ENCODE data around the gene SQOR. TPM values are rescaled to one million over a fixed set of nuclear protein-coding genes. Genes with fewer than 3 reads are reported as not detected.
"Not testable (repeated sequence)": the region's sequence is repeated elsewhere in the genome, so short reads cannot be mapped to it uniquely, and the experiment has no call there.

SQOR gene
- total RNA-seq, 4 donors from 2014 or later: 39.3 to 56.0 (median 52.7) TPM

DNA sequence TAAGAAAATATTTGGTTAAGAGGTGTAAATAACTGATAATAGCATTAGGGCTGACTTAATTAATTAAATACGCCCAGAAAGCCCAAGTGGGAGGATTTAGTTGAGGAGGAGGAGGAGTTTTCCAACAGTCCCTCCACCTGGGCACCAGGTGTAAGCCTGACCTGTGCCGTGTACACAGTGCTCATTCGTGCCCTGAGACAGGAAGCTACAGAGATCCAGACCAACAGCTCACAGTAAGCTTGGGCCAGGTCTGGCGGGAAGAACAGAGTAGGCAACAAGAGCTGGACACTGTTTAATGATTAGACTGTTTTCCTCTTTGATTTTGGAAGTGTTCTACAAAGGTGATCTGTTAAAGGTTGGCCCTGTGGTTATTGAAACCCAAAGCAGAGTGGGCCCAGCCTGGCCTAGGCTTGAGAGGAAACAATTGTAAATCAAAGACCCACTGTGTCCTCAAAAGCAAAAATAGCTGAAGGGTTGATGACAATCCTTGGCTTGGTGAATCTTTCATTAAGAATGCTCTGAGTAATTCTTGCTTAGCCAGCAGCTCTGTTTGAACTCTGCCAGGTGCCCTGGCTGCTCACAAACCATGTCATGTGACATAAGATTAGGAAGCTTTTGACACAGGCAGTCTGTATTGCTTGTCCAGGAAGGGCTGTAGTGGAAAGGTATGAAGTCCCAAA is 13.8 kb downstream of the SQOR start:
- intact Hi-C loops (cut with DNase I; ENCODE audit: low total_unique reads): no loop called here
- no peak overlapping the region for H3K4me3 ChIP-seq (ENCODE audit: low read depth, poor library complexity, severe bottlenecking)
- TF ChIP-seq, protein P1, sequence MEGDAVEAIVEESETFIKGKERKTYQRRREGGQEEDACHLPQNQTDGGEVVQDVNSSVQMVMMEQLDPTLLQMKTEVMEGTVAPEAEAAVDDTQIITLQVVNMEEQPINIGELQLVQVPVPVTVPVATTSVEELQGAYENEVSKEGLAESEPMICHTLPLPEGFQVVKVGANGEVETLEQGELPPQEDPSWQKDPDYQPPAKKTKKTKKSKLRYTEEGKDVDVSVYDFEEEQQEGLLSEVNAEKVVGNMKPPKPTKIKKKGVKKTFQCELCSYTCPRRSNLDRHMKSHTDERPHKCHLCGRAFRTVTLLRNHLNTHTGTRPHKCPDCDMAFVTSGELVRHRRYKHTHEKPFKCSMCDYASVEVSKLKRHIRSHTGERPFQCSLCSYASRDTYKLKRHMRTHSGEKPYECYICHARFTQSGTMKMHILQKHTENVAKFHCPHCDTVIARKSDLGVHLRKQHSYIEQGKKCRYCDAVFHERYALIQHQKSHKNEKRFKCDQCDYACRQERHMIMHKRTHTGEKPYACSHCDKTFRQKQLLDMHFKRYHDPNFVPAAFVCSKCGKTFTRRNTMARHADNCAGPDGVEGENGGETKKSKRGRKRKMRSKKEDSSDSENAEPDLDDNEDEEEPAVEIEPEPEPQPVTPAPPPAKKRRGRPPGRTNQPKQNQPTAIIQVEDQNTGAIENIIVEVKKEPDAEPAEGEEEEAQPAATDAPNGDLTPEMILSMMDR (IDR thresholded peaks at IDR 0.05): no peak
- no peak for TF ChIP-seq POLR2A (IDR thresholded peaks at IDR 0.05)
- WGBS, 2 donors: 54 to 69% methylated on average over 4 of the region's 4 CpGs
- no peak for DNase-seq (ENCODE audit: low spot score in 2 of 2)

DNA sequence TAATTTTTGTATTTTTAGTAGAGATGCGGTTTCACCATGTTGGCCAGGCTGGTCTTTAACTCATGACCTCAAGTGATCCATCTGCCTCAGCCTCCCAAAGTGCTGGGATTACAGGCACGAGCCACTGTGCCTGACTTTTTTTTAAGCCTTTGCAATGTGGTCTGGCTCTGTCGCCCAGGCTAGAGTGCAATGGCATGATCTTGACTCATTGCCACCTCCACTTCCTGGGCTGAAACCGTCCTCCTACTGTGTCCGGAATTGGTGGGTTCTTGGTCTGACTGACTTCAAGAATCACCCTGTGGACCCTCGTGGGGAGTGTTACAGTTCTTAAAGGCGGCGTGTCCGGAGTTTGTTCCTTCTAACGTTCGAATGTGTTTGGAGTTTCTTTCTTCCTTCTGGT is 15.2 kb downstream of the SQOR start:
- DNase-seq (ENCODE audit: low spot score in 2 of 2); H3K4me3 ChIP-seq (ENCODE audit: low read depth, poor library complexity, severe bottlenecking); intact Hi-C loops (cut with DNase I; ENCODE audit: low total_unique reads): not testable (repeated sequence)
- WGBS, 2 donors: 90% methylated on average over 11 of the region's 11 CpGs

DNA sequence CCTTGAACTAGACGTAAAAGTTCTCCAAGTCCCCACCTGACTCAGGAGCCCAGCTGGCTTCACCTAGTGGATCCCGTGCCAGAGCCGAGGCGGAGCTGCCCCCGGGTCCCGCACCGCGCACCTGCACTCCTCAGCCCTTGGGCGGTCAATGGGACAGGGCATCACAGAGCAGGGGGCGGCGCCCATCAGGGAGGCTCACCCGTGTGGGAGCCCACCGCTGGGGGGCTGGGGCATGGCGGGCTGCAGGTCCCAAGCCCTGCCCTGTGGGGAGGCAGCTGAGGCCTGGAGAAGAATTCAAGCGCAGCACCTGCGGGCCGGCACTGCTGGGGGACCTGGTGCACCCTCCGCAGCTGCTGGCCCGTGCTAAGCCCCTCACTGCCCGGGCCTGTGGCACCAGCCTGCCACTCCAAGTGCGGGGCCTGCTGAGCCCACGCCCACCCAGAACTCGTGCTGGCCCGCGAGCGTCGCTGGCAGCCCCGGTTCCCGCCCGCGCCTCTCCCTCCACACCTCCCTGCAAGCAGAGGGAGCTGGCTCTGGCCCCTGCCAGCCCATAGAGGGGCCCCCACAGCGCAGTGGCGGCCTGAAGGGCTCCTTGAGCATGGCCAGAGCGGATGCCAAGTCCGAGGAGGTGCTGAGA is 16.2 kb downstream of the SQOR start:
- no peak for DNase-seq (ENCODE audit: low spot score in 2 of 2)
- H3K4me3 ChIP-seq (ENCODE audit: low read depth, poor library complexity, severe bottlenecking): no peak overlapping the region
- no peak for TF ChIP-seq POLR2A (IDR thresholded peaks at IDR 0.05)
- TF ChIP-seq, protein P1 (IDR thresholded peaks at IDR 0.05): no peak
- WGBS, 2 donors: 95 to 98% methylated on average over 16 to 20 of the region's 35 CpGs
- intact Hi-C loops (cut with DNase I; ENCODE audit: low total_unique reads): no loop called here

DNA sequence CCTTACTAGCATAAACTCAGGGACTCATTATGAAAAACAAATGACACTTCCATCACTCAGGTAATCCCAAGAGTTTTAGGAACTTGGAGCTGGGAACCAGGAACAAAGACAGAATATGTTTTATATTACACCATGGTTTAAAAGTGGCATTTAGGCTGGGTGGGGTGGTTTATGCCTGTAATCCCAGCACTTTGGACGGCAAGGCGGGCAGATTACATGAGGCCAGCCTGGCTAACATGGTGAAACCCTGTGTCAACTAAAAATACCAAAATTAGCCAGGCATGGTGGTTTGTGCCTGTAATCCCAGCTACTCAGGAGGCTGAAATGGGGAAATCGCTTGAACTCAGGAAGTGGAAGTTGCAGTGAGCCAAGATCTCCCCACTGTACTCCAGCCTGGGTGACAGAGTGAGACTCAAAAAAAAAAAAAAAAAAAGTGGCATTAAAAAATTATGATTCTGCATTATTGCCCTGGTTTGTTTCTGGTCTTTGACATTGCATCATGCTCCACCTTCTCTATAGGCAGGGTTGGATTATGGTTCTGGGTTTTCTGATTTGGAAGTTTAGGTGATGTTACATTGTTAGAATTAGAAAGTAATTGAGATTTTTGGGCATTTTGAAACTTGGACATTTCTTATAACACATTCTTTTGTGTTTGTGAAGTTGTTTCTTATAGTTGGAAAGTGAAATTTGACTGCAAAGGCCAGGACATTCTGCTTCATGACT is 19.0 kb downstream of the SQOR start:
- intact Hi-C loops (cut with DNase I; ENCODE audit: low total_unique reads): no loop called here
- TF ChIP-seq, protein P1 (IDR thresholded peaks at IDR 0.05): no peak
- TF ChIP-seq POLR2A (IDR thresholded peaks at IDR 0.05): no peak
- 64 to 75% methylated on average over 3 of the region's 3 CpGs for WGBS, 2 donors
- DNase-seq (ENCODE audit: low spot score in 2 of 2): no peak
- no peak overlapping the region for H3K4me3 ChIP-seq (ENCODE audit: low read depth, poor library complexity, severe bottlenecking)

DNA sequence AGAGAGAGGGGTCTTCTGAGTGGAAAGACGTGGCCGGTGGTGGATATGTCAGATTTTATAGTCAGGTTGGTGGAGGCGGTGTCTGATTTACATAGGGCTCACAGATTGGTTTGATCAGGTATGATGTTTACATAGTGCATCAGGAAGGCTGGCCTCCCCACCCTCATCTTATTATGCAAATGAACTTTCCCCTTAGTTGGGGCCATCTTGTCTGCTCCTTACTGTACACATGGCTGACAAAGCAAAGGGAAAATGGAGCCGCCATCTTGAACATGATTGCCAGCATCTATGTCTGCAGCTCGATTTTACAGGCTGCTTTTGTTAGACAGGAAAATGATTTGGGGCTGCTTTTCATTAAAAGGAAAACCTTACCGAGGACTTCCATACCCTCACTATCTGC is 19.9 kb downstream of the SQOR start:
- WGBS, 2 donors: 79 to 85% methylated on average over 6 of the region's 6 CpGs
- no peak for DNase-seq (ENCODE audit: low spot score in 2 of 2)
- TF ChIP-seq POLR2A (IDR thresholded peaks at IDR 0.05): no peak
- TF ChIP-seq, protein P1 (IDR thresholded peaks at IDR 0.05): no peak
- no peak overlapping the region for H3K4me3 ChIP-seq (ENCODE audit: low read depth, poor library complexity, severe bottlenecking)
- intact Hi-C loops (cut with DNase I; ENCODE audit: low total_unique reads): no loop called here

DNA sequence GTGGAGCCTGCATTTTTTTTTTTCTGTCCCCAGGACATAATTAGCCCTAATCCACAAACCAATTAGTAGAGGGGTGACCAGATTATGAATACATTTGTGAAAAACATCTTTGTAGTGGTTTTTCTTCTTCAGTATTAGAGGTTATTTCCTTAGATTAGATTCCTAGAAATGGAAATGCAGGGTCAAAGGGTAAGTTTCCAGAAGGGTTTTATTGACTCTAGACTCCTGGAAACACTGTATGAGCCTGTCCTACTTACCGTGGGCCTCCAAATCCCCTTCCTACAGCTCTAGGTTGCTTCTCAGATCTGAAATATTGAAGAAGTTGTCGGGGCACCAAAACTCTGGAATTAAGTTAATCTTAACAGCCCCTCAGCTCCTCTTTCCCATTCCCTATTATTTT is 22.4 kb downstream of the SQOR start:
- intact Hi-C loops (cut with DNase I; ENCODE audit: low total_unique reads): no loop called here
- no peak overlapping the region for H3K4me3 ChIP-seq (ENCODE audit: low read depth, poor library complexity, severe bottlenecking)
- 95 to 98% methylated on average over 2 of the region's 2 CpGs for WGBS, 2 donors
- TF ChIP-seq POLR2A (IDR thresholded peaks at IDR 0.05): no peak
- TF ChIP-seq, protein P1 (IDR thresholded peaks at IDR 0.05): no peak
- DNase-seq (ENCODE audit: low spot score in 2 of 2): no peak
